Right atrium auricular region (tissue), 2 donors: ENCODE measurements around the gene CUL7. TPM values are rescaled to one million over a fixed set of nuclear protein-coding genes. Genes with fewer than 3 reads are reported as not detected.

ENCODE experiments used
- DNase-seq: peaks from one replicate; pipeline ENCODE4 v3.0.0-alpha.2; 2019; ENCODE audit warnings: low spot score
- H3K27ac ChIP-seq, 2 donors: fragments of 200-600 bp; sonication (generic); 1 replicate in 1 of 2; 2 replicates in 1 of 2; pipeline ENCODE4 v1.5.1; 2016 to 2019
- H3K27me3 ChIP-seq, 2 donors: fragments of 200-600 bp; sonication (generic); one replicate each; pipeline versions ENCODE4 v1.5.1 to v1.6.0; 2017 to 2019
- H3K36me3 ChIP-seq: fragments of 200-600 bp; sonication (generic); one replicate; pipeline ENCODE4 v1.5.1; 2016
- H3K4me1 ChIP-seq, 2 donors: fragments of 200-600 bp; sonication (generic); one replicate each; pipeline versions ENCODE4 v1.5.1 to v1.6.0; 2017 to 2019
- H3K4me3 ChIP-seq, 2 donors: fragments of 200-600 bp; sonication (generic); 1 replicate in 1 of 2; 2 replicates in 1 of 2; pipeline ENCODE4 v1.5.1; 2017 to 2019; ENCODE audit warnings: mild to moderate bottlenecking in 1 of 2, moderate library complexity in 1 of 2
- H3K9me3 ChIP-seq, 2 donors: fragments of 200-600 bp; sonication (generic); one replicate each; pipeline ENCODE4 v1.5.1; 2019
- total RNA-seq, 2 donors: library from RNA; depleted of rRNA; stranded (reverse); fragments of >200 nt; gene quantifications; one replicate each; pipeline ENCODE4 v1.1.0, GENCODE V29; 2016
- TF ChIP-seq, protein P1 (sequence below), 2 donors: fragments of 200-600 bp; sonication (generic); IDR thresholded peaks; one replicate each; pipeline ENCODE4 v1.5.1; 2019; ENCODE audit warnings: antibody characterized with exemption in 2 of 2

Gene CUL7
- total RNA-seq, 2 donors from 2014 or later: 6.5 to 9.0 TPM

DNA sequence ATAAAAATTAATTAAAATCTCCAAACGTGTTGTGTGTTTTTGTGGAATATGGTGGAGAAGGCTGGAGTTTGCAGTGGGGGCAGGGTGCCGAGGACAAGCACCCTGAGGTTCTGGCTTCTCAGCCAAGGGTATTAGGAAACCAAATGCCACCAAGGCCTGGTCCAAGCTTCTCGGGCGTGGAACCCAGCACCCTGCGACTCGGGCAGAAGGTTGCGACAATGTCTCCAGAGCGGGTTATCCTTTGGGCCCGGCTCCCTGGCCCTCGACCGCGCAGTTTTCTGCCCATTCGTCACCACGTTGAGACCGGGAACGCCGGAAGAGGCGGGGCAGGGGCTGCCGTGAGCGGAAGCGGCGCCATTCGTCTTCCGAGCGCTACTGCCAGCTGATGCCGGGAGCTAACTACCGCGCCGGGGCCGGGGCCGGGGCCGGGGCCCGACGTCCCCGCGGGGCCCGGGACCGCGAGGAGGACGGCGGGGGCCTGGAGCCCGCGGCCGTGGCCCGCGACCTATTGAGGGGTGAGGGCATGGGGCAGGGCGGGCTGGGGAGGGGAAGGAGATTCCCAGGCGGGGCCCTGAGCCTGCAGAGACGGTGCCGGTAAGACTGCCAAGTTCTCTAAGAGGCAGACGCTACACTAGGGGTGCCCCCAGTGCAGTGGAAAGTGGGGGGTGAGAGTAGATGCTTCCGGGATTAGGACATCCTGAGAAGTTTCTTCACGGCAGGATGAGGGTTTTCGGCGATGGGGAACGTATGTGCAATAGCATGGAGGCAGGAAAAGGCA is 32.2 kb downstream of the CUL7 start, which contains the start of gene RRP36:
Gene RRP36 (plus strand): TSS at position 354 of the 778 bp plus-strand sequence. CDS start 32 bp downstream, at position 386.
- TF ChIP-seq, protein P1, sequence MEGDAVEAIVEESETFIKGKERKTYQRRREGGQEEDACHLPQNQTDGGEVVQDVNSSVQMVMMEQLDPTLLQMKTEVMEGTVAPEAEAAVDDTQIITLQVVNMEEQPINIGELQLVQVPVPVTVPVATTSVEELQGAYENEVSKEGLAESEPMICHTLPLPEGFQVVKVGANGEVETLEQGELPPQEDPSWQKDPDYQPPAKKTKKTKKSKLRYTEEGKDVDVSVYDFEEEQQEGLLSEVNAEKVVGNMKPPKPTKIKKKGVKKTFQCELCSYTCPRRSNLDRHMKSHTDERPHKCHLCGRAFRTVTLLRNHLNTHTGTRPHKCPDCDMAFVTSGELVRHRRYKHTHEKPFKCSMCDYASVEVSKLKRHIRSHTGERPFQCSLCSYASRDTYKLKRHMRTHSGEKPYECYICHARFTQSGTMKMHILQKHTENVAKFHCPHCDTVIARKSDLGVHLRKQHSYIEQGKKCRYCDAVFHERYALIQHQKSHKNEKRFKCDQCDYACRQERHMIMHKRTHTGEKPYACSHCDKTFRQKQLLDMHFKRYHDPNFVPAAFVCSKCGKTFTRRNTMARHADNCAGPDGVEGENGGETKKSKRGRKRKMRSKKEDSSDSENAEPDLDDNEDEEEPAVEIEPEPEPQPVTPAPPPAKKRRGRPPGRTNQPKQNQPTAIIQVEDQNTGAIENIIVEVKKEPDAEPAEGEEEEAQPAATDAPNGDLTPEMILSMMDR (IDR thresholded peaks at IDR 0.05): no peak
- Histone ChIP-seq H3K36me3 (peaks cover 55% of the 10 kb centered on the region), H3K9me3 (no peaks in the 10 kb centered on the region), H3K4me1 (peaks cover 0 to 52% of the 10 kb centered on the region in 2 donors), H3K27ac (peak within 1 kb of the TSS; percentile 78 to 93), H3K4me3 (peak within 1 kb of the TSS; percentile 81 to 84), H3K27me3 (no peaks in the 10 kb centered on the region)
- peak; percentile 83 for DNase-seq

DNA sequence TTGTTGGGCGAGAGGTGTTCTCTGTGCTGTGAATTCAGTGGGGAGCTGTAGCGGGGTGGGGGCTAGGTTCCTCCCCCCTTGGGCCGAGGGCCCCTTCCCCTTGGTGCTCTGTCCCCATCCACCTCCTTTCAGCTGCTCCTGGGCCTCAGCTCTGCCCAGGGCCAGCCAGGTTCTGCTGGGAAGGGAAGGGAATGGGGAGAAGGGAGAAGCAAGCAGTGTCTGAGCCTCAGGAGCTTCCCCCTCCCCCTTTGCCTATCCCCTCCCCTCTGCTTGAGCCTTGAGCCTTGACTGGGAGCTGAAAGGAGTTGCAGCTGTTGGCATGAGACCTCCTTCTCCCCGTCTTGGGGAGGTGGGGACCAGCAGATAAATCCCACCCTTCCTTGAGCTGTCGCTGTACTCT is 32.8 kb downstream of the CUL7 start:
- Histone ChIP-seq H3K9me3 (no peaks in the 10 kb centered on the region), H3K27me3 (no peaks in the 10 kb centered on the region), H3K27ac (peak overlapping the region; percentile 78 to 93), H3K4me3 (peak overlapping the region; percentile 81 to 84), H3K4me1 (peaks cover 0 to 58% of the 10 kb centered on the region in 2 donors), H3K36me3 (peaks cover 49% of the 10 kb centered on the region)
- TF ChIP-seq, protein P1 (IDR thresholded peaks at IDR 0.05): no peak
- no peak for DNase-seq

DNA sequence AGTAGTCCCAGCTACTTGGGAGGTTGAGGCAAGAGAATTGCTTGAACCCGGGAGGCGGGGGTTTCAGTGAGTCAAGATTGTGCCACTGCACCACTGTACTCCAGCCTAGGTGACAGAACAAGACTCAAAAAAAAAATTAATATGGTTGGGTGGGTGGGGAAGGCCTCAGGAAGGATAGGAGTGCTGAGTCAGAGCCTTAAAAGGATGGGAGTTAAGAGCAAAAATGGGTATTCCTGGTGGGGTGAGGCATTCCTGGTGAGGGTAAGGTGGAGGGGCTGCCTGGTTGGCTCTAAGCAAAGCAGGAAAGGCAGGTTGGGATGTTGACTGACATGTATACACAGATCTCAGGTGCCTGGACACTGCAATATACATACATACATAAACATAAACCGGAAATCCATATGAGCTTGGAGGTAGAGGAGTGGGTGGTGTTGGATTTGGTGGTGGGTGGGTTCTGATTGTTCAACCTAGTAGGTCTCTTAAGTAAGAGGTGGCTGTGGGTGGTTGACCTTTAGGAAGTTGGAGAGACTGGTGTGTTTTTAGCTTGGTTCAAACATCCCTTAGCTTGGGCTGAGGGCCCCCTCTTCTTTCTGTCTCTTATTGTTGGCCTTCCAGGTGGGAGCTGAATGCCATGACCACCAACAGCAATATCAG is 33.5 kb downstream of the CUL7 start:
- H3K4me3 ChIP-seq: no peak overlapping the region

DNA sequence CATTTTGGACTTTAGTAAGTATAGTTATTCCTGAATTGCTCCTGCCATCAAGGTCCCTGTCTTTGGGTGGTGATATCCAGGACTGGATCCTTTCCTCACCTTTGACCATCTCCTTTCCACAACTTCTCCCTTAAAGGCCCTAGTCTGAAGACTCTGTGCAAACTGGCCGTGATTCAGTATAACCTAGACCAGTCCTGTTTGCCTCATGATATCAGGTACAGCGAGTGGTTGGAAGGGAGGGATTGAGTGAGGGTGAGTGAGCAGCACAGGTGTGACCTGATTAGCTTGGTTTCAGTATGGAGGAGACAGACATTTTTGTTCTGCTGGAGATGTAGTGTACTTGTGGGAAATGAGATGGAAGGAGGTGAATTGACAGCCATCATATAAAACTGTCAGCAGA is 34.5 kb downstream of the CUL7 start:
- H3K27me3 ChIP-seq: no peaks in the 10 kb centered on the region
- no peak overlapping the region for H3K4me3 ChIP-seq
- no peaks in the 10 kb centered on the region for H3K9me3 ChIP-seq
- H3K4me1 ChIP-seq: peaks cover 0 to 70% of the 10 kb centered on the region in 2 donors
- no peak for DNase-seq
- H3K27ac ChIP-seq: no peak overlapping the region
- H3K36me3 ChIP-seq: peaks cover 36% of the 10 kb centered on the region
- TF ChIP-seq, protein P1 (IDR thresholded peaks at IDR 0.05): no peak

More for the DNA sequence above, 33.5 kb downstream of the CUL7 start:
- H3K9me3 ChIP-seq: no peaks in the 10 kb centered on the region
- TF ChIP-seq, protein P1 (IDR thresholded peaks at IDR 0.05): no peak
- H3K36me3 ChIP-seq: peaks cover 42% of the 10 kb centered on the region
- peaks cover 0 to 65% of the 10 kb centered on the region in 2 donors for H3K4me1 ChIP-seq
- no peaks in the 10 kb centered on the region for H3K27me3 ChIP-seq
- no peak overlapping the region for H3K27ac ChIP-seq
- DNase-seq: no peak

DNA sequence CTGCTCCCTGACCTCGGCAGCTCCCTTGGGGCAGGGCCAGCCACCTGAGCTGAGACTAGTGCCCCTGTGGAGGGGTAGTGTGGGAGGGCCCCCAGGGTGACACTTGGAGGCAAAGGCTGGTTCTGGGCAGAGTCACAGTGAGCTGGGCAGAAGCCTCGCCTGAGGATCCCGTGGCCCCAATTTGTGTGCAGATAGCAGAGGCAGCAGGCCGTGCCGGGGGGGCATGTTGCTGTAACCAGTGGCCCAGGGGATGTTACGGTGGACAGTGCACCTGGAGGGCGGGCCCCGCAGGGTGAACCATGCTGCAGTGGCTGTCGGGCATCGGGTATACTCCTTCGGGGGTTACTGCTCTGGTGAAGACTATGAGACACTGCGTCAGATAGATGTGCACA is 36.7 kb downstream of the CUL7 start:
- H3K9me3 ChIP-seq: no peaks in the 10 kb centered on the region
- peaks cover 36% of the 10 kb centered on the region for H3K36me3 ChIP-seq
- no peaks in the 10 kb centered on the region for H3K27me3 ChIP-seq
- peaks cover 0 to 66% of the 10 kb centered on the region in 2 donors for H3K4me1 ChIP-seq
- DNase-seq: no peak
- TF ChIP-seq, protein P1 (IDR thresholded peaks at IDR 0.05): no peak
- peak overlapping the region; percentile 88 to 90 for H3K27ac ChIP-seq
- H3K4me3 ChIP-seq: peak overlapping the region; percentile 16 to 77
